AG09309 (cell line): ENCODE data around the gene GNA14.
"Not testable (repeated sequence)": the region's sequence is repeated elsewhere in the genome, so short reads cannot be mapped to it uniquely, and the experiment has no call there.

Experiments used
- DNase-seq: peaks from one replicate; pipeline ENCODE4 v3.0.0-alpha.2; 2010; ENCODE audit warnings: low read depth
- H3K4me3 ChIP-seq: 2 replicates; pipeline ENCODE4 v1.5.1; 2011; ENCODE audit warnings: mild to moderate bottlenecking, low read depth, low read length, moderate library complexity; ENCODE audit not compliant: control insufficient read depth
- TF ChIP-seq, protein P1 (sequence below): IDR thresholded peaks from 2 replicates; pipeline ENCODE4 v1.5.1; 2011; ENCODE audit warnings: mild to moderate bottlenecking, low read depth, low read length, inconsistent platforms; ENCODE audit not compliant: insufficient read depth, control insufficient read depth; ENCODE audit errors: missing control alignments

GNA14 gene

DNA sequence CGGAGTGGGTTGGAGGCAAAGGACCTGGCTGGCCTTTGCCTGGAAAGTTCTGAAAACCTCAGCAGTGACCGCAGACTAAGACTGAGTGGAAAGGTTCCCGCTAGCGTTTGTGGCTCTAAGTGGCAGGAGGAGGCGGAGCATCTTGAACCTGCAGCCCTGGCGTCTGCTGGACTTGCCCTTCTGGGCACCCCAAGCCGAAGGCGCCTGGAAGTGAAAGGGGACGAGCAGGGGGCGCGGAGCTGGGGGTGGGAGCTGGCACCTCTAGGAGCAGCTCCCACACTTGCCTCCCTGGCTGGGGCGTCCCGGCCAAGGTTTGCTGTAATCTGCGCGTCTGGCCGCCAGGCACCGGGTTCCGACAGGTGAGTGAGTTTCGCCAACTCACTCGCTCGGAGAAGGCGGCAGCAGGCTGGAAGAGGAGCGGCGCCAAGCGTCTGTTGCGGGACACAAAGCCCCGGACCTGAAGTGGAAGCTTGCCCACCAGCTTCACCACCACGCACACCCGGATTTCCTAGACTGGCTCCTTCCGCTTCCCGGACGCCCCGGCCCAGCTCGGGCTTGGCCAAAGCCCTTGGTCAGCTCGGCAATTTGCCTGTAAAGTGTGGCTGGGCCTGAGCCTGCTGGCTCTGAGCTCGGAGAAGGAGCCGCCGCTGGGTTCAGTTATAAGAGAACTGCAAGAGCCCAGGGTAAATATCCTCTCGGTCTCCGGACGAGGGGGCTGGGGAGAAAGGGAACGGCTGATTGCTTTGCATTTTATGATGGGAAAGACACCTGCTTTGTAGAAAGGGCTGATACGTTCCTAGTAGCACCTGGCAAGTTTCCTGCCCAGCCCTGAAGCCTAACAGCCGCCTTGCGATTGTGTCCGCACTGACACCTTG lies at the start of gene GNA14:
TSS of gene GNA14 (minus strand) at position 89 of the 875 bp plus-strand sequence. CDS start 529 bp downstream, outside the sequence.
- H3K4me3 ChIP-seq = peak within 1 kb of the TSS; percentile 43
- DNase-seq = no peak
- TF ChIP-seq, protein P1, sequence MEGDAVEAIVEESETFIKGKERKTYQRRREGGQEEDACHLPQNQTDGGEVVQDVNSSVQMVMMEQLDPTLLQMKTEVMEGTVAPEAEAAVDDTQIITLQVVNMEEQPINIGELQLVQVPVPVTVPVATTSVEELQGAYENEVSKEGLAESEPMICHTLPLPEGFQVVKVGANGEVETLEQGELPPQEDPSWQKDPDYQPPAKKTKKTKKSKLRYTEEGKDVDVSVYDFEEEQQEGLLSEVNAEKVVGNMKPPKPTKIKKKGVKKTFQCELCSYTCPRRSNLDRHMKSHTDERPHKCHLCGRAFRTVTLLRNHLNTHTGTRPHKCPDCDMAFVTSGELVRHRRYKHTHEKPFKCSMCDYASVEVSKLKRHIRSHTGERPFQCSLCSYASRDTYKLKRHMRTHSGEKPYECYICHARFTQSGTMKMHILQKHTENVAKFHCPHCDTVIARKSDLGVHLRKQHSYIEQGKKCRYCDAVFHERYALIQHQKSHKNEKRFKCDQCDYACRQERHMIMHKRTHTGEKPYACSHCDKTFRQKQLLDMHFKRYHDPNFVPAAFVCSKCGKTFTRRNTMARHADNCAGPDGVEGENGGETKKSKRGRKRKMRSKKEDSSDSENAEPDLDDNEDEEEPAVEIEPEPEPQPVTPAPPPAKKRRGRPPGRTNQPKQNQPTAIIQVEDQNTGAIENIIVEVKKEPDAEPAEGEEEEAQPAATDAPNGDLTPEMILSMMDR = no peak

DNA sequence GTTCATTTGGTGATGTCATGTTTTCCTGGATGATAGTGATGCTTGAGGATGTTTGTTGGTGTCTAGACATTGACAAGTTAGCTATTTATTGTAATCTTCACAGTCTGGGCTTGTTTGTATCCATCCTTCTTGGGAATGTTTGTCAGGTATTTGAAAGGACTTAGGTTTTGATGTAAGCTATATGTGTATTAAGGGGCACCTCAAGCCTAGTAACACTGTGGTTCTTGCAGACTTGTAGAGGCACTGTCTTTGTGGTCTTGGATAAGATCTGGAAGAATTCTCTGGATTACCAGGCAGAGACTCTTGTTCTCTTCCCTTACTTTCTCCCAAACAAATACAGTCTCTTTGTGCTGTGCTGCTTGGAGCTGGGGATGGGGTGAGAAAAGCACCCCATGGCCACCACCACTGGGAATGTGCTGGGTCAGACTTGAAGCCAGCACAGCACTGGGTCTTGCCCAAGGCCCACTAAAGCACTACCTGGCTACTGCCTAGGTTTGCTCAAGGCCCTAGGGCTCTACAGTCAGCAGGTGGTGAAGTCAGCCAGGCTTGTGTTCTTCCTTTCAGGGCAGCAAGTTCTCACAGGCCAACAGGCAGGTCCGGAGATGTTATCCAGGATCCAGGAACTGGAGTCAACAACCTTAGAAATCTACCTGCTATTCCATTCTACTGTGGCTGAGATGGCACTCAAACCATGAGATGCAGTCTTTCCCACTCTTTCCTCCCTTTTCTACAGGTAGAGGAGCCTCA lies 49.3 kb upstream of the GNA14 start:
- no peak overlapping the region for H3K4me3 ChIP-seq
- TF ChIP-seq, protein P1 = no peak
- no peak for DNase-seq

DNA sequence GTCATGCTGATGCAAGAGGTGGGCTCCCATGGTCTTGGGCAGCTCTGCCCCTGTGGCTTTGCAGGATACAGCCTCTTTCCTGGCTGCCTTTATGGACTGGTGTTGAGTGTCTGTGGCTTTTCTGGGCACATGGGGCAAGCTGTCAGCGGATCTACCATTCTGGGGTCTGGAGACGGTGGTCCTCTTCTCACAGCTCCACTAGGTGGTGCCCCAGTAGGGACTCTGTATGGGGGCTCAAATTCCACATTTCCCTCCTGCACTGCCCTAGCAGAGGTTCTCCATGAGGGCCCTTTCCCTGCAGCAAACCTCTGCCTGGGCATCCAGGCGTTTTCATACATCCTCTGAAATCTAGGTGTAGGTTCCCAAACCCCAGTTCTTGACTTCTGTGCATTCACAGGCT lies 42.6 kb upstream of the GNA14 start:
- not testable (repeated sequence) for DNase-seq, H3K4me3 ChIP-seq

DNA sequence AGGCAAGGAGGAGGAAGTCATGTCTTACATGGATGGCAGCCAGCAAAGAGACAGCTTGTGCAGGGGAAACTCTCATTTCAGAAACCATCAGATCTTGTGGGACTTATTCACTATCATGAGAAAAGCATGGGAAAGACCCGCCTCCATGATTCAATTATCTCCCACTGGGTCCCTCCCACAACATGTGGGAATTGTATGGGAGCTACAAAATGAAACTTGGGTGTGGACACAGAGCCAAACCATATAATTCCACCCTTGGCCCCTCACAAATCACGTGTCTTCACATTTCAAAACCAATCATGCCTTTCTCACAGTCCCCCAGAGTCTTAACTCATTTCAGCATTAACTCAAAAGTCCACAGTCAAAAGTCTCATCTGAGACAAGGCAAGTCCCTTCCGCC lies 42.0 kb upstream of the GNA14 start:
- not testable (repeated sequence) for H3K4me3 ChIP-seq

DNA sequence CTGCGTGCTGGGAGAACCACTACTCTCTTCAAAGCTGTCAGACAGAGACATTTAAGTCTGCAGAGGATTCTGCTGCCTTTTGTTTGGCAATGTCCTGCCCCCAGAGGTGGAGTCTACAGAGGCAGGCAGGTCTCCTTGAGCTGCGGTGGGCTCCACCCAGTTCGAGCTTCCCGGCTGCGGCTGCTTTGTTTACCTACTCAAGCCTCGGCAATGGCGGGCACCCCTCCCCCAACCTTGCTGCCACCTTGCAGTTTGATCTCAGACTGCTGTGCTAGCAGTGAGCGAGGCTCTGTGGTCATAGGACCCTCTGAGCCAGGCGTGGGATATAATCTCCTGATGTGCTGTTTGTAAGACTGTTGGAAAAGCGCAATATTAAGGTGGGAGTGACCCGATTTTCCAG lies 39.6 kb upstream of the GNA14 start:
- not testable (repeated sequence) for H3K4me3 ChIP-seq, DNase-seq

More for the DNA sequence above, 42.0 kb upstream of the GNA14 start:
- not testable (repeated sequence) for DNase-seq

DNA sequence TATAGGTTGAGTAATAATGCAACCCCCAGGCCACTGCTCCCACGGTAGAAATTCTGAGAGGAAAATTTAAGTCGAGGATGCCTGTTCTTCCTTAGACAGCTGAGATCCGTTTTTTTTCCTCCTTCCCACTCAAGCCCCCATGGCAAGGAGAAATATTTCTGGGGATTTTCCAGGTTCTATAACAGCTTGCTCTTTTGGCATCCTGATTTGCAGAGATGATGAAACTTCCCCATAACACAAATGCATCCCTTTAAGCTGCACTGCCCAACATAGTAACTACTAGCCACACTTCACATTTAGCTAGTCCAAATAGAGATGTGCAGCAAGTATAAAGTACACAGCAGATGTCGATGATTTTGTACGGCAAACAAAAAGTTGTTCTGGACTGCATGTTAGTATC lies 32.5 kb upstream of the GNA14 start:
- no peak for DNase-seq

DNA sequence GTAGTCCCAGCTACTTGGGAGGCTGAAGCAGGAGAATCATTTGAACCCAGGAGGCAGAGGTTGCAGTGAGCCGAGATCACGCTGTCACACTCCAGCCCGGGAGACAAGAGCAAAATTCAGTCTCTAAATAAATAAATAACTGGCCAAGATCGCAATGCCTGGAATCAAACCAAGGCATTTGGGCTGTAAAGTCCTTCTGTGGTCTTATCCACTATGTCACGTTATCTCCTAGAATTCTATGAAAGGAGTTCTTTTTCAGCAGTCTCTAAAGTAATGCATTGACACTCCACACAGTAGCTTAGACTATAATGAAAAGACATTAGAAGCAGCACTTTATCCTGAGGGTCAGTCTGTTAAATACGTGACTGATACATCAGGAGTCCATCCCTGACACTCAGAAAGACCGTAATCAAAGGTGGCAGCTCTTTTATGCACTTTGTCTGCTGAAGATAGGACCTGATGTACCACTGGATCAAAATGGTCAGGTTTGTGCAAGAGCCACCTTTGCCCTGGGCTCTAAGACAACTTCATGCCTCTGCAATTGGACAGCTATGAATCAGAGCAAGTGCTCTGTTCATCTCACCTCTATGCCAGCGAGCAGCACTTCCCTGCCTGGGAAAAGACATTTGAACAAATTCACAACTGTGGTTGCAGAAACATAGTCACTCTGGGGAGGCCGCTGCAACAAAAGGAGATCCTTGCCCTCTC lies 31.7 kb upstream of the GNA14 start:
- H3K4me3 ChIP-seq = no peak overlapping the region
- no peak for DNase-seq
- TF ChIP-seq, protein P1 = no peak

More for the DNA sequence above, 32.5 kb upstream of the GNA14 start:
- H3K4me3 ChIP-seq = no peak overlapping the region
- TF ChIP-seq, protein P1 = no peak

DNA sequence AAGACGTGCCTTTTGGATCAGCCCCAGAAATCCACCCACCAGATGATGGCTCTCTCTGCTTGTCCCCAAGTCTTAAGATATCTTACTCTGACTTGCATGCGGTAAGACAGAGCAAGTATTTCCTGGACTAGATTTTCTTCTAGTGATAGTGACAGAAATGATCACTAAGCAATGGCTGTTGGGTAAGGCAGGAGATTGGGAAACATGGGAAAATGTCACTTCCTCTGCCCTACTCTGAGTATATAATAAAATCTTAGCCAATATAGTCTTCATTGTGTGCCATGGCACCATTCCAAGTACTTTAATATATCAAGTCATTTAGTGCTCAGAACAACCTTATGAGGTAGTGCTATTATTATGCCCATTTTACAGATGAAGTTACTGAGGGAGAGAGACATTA lies 31.0 kb upstream of the GNA14 start:
- no peak for DNase-seq
- TF ChIP-seq, protein P1 = no peak
- no peak overlapping the region for H3K4me3 ChIP-seq
